ENCODE measurements around the gene KIAA0319L.
A peak's percentile ranks its signal among the peaks of the same experiment; 100 is the strongest.

KIAA0319L gene

GRCh38 chr1:35564037-35564883, 7.1 kb upstream of the KIAA0319L start:
- DNase-seq: peak in 46 of 58 donors; percentile 9 to 86 (median 42)

- DNase-seq: no peak
Observed at GRCh38 chr1:35563166-35563565, 6.0 kb upstream of the KIAA0319L start.

DNA sequence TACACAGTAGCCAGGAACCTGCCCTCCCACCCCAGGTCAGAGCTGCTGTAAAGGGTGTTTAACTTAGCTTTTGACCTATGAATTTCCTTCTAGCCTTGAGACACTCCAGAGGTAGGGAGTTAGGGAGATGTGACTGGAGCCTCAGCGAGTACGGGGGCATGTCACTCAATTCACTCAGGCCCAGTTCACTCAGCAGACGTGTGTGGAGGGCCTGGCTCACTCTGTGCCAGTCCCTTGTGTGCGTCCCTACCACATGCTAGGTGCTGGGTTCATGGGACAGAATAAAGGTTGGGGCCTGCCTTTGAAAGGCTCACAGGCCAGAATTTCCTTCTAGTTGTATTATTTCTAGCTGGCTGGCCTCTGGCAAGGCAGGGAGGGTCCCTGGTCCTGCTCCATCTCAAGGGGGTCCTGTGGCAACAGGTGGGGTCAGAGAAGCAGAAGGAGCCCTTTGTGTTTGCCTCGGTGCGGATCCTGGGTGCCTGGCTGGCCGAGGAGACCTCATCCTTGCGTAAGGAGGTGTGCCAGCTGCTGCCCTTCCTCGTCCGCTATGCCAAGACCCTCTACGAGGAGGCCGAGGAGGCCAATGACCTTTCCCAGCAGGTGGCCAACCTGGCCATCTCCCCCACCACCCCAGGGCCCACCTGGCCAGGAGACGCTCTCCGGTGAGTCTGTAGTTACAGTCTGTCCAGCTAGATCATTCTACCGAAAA, 4.9 kb upstream of the KIAA0319L start:
- no peak for DNase-seq

GRCh38 chr1:35561297-35561971, 4.2 kb upstream of the KIAA0319L start:
- DNase-seq: peak in 12 of 58 donors; percentile 21 to 77 (median 42)

GRCh38 chr1:35560256-35561225, 3.3 kb upstream of the KIAA0319L start:
- peak in 55 of 58 donors; percentile 35 to 91 (median 77) for DNase-seq

- peak in 11 of 58 donors; percentile 23 to 56 (median 34) for DNase-seq
Observed at GRCh38 chr1:35559317-35559944, 2.2 kb upstream of the KIAA0319L start.

DNA sequence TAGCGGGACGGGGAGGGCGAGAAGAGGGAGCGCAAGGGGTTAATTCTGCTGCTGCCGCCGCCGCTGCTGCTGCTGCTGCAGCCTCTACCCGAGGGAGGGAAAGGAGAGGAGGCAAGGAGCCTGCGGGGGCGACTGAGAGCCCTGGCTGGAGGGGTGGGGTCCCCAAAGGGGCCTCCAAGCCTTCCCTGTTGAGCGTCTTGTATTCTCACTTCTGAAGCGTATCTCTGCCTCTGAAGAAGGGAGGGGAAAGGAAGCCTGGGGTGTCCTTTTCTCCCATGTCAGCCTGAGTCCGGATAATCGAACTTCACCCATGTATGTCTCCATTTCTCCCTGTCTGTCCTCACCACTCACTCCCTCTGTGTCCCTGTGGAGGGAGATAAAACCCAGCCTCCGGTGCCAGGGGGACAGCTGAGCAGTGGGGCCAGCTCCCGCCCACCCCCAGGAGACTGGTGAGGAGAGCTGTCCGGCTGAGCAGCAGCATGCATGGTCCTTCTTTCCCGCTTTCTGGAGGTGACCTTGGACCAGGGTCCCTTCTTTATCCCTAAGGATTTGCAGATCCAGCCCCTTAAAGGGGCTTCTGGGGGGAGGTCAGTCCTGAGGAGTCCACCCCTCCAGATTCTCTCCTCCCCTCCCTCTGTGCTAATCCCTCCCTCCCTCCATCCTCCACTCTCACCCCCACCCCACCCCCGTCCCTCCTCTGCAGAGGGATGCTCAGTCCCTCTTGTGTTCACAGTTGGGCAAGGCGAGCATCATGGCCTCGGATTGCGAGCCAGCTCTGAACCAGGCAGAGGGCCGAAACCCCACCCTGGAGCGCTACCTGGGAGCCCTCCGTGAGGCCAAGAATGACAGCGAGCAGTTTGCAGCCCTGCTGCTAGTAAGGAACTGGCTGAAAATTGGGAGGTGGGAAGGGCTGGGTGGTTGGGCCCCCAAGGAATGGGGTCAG, 1.4 kb upstream of the KIAA0319L start:
- DNase-seq: peak in 4 of 58 donors; percentile 19 to 59 (median 34)

- DNase-seq: peak in 57 of 58 donors; percentile 88 to 99 (median 96)
Observed at GRCh38 chr1:35557611-35558373, 589 bp upstream of the KIAA0319L start, which contains the start of gene NCDN. NCDN (plus strand) TSS chr1:35557799; CDS start chr1:35558191, 392 bp downstream.

- no peak for DNase-seq
Observed at GRCh38 chr1:35556484-35557117, 602 bp downstream of the KIAA0319L start.

DNA sequence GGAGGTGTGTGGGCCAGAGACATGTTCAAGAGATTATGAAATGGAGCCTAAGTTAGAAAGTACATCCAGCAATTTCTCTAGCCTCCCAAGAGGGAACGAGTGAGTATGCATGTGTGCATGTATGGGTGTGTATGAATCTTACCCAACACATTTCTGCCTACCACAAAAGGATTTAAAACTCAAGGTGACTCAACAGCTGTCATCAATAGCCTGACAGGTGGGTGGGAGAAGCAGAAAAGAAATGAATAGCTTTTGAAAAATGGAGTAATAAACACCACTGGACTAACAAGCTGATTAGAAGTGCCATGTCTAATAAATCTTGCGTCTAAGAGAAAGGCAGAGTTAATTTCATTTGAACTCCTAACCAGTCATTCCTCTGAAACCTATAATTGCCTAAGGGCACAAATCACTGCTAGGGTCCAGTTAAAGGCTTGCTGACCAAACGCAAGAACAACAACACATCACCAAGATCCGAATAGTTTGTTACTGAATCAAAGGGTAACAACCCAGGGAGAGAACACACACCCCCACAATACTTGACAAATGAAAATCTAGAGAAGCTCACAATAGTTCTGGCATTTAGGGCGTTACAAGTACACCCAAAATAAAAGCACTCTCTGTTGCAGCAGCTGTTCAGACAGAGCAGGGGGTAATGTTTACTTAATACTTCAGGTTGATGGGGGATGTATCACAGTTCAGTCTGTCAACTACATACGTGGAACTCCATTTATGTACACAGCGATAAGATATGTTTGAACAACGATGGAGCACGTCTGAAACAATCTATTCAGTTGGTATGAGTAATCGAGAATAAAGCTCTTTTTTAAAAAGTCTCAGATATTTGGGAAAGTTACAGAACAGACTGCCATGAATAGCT, 1.4 kb downstream of the KIAA0319L start:
- no peak for DNase-seq

- DNase-seq: no peak
Observed at GRCh38 chr1:35555212-35555584, 2.0 kb downstream of the KIAA0319L start.

DNA sequence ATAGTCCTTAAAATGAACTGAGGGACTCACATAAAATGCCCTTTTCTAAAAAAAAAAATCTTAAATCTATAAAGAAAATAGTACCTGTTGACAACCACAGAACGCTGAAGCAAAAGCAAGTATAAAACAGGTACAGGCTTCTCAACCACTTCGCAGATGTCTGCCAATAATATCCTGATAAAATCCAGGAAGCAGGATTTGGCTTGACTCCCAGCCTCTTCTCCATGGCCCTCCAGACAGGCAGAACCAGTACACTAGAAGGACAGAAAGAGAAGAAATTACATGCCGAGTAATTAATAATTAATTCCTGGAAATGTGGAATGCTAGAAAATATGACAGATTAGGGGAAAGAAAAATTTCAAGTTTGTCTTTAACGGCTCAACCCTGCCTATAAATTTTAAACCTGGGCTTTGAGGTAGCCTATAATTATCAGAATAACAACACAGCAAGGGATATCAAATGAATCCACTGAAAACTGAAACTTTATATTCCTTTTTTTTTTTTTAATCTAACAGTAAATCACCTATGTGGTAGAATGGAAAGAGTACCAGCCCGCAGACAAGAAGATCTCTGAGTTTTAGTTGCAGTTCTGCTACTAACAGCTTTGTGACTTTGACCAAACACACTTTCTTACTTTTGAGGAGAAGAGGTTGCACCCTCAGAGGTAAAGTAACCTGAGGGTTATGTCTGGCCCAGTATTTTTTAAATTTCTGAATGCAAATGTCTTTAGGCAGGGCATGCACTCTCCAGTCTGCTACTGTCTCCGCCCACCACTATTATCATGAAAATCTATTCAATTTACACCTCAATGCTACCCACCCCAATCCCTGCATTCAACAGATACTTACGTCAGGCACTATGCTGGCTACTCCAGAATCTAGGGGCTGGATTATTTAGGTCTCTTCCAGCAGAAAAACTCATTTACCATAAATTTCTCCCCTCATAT, 2.7 kb downstream of the KIAA0319L start:
- DNase-seq: no peak

DNA sequence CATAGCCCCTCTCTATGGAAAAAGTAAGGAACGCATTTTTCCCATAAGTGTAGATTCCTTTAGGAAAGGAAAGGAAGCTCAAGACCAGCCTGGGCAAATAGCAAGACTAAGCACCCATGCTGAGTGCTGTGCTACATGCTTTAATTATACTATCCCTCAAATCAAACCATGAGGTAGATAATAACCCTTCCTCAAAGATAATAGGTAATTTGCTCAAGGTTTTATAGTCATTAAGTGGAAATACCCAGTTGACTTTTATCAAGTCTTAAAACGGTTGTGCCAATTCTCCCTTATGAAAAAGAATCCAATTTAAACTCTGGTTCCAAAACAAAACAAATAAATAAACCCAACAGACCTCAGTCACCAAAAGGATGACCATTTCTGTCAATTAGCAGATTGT, 3.4 kb downstream of the KIAA0319L start:
- DNase-seq: no peak

DNA sequence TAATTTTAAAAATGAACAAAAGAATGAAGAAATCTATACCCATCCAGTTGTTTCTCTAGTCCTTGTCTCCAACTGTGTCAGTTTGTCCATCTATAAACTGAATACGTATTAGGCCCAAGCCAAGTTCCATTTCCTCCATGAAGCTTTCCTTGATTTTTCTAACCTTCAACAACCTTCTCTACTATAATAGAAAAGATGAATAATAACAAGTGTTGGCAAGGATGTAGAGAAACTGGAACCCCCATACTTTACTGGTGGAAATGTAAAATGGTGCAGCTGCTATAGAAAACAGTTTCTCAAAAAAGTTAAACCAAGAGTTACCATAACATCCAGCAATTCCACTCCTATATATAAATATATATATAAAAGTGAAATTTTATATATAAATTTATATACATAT, 10.6 kb downstream of the KIAA0319L start:
- no peak for DNase-seq

GRCh38 chr1:35544976-35545375, 12.2 kb downstream of the KIAA0319L start:
- DNase-seq: peak in 23 of 58 donors; percentile 15 to 72 (median 46)

Data from anterior cingulate cortex (tissue), 58 donors.